K562 (cell line): ENCODE data around the gene SCLY. TPM values are rescaled to one million over a fixed set of nuclear protein-coding genes. Genes with fewer than 3 reads are reported as not detected.

Source experiments
- ATAC-seq: fragments of 200-7000 bp; cut with Tn5 transposase; 3 replicates; pipeline ENCODE4 v1.9.1; 2020; ENCODE audit warnings: moderate library complexity
- BruUV-seq: library from RNA; stranded (reverse); fragments of 400-500 nt; replicated peaks from 2 replicates; lab custom pipeline; 2021; lab: Mats Ljungman, UMichigan
- CTCF ChIA-PET: fragments of 300-600 bp; formaldehyde crosslinking; extraction: SDS; loops from one replicate; lab custom pipeline; 2021; ENCODE audit warnings: low intra/inter-chr PET ratio; lab: Yijun Ruan, JAX
- POLR2A ChIA-PET: fragments of 300-600, 350-650 bp; sonication (Branson Sonifier 250); formaldehyde crosslinking; extraction: SDS; loops from one replicate; lab custom pipeline; 2021; ENCODE audit warnings: antibody characterized with exemption, inconsistent platforms; lab: Yijun Ruan, JAX
- DNase-seq, 4 experiments: peaks; one replicate each; pipeline versions ENCODE4 v3.0.0 to v3.0.0-alpha.2; 2011 to 2018; ENCODE audit warnings: low spot score in 3 of 4, mixed read lengths in 3 of 4; ENCODE audit errors: extremely low read depth in 1 of 4
- FAIRE-seq: peaks from 2 replicates; lab custom pipeline; 2011; peaks lifted over from hg19 to GRCh38; lab: Jason Lieb, UNC
- H2AFZ ChIP-seq: 2 replicates; pipeline ENCODE4 v1.6.0; 2011; ENCODE audit warnings: low read depth, low read length, control low read depth, inconsistent platforms
- H3K27ac ChIP-seq: fragments of 200-600 bp; 3 replicates; pipeline ENCODE4 v1.8.0; 2011; ENCODE audit warnings: low read depth, mild to moderate bottlenecking, control low read depth, inconsistent platforms, low read length, moderate library complexity, mixed read lengths; ENCODE audit errors: extremely low read depth
- H3K27me3 ChIP-seq, 2 experiments: fragments of 300-600 bp in 1 of 2; 2 replicates in 1 of 2; 3 replicates in 1 of 2; pipeline versions ENCODE4 v1.6.0 to v1.8.0; 2011; ENCODE audit warnings: inconsistent platforms in 2 of 2, low read length in 2 of 2, mild to moderate bottlenecking in 1 of 2, mixed read lengths in 1 of 2, moderate library complexity in 1 of 2; ENCODE audit not compliant: control insufficient read depth in 2 of 2, insufficient read depth in 2 of 2
- H3K36me3 ChIP-seq: fragments of 300-600 bp; 3 replicates; pipeline ENCODE4 v1.8.0; 2011; ENCODE audit warnings: mild to moderate bottlenecking, low read length, inconsistent platforms; ENCODE audit not compliant: control insufficient read depth, insufficient read depth
- H3K4me1 ChIP-seq, 2 experiments: fragments of 200-600 bp in 1 of 2; replicated peaks in 1 of 2; 2 replicates in 1 of 2; 3 replicates in 1 of 2; pipeline versions ENCODE4 v1.5.1 to v1.8.0; 2011; ENCODE audit warnings: inconsistent platforms in 2 of 2, low read length in 2 of 2, mild to moderate bottlenecking in 1 of 2, mixed read lengths in 1 of 2, moderate library complexity in 1 of 2; ENCODE audit not compliant: control insufficient read depth in 2 of 2, insufficient read depth in 2 of 2
- H3K4me2 ChIP-seq: 2 replicates; pipeline ENCODE4 v1.6.1; 2011; ENCODE audit warnings: low read length, control low read depth, inconsistent platforms, mixed read lengths; ENCODE audit not compliant: insufficient read depth
- H3K4me3 ChIP-seq: fragments of 200-600 bp; sonication (generic), shearing (Covaris generic); 2 replicates; pipeline ENCODE4 v1.5.1; 2016; ENCODE audit warnings: control low read depth, inconsistent platforms
- H3K79me2 ChIP-seq: fragments of 200-600 bp; 3 replicates; pipeline ENCODE4 v1.8.0; 2011; ENCODE audit warnings: low read length, inconsistent platforms; ENCODE audit not compliant: control insufficient read depth, insufficient read depth
- H3K9ac ChIP-seq, 2 experiments: 2 replicates each; pipeline versions ENCODE4 v1.6.0 to v1.6.1; 2011; ENCODE audit warnings: low read depth in 2 of 2, low read length in 2 of 2, control low read depth in 1 of 2, inconsistent platforms in 1 of 2, mild to moderate bottlenecking in 1 of 2, mixed read lengths in 1 of 2; ENCODE audit not compliant: insufficient read depth in 1 of 2
- H3K9me1 ChIP-seq: one replicate; pipeline ENCODE4 v1.6.0; 2011; ENCODE audit warnings: inconsistent platforms, mild to moderate bottlenecking, low read length, moderate library complexity; ENCODE audit not compliant: control insufficient read depth, insufficient read depth
- H3K9me3 ChIP-seq: replicated peaks from 2 replicates; pipeline ENCODE4 v1.5.1; 2011; ENCODE audit warnings: low read depth, low read length, inconsistent platforms; ENCODE audit not compliant: control insufficient read depth, insufficient read depth
- H4K20me1 ChIP-seq: replicated peaks from 2 replicates; pipeline ENCODE4 v1.6.1; 2011; ENCODE audit warnings: low read length, inconsistent platforms, mixed read lengths; ENCODE audit not compliant: control insufficient read depth, insufficient read depth
- GTF3C2 ChIP-seq: IDR thresholded peaks from 3 replicates; pipeline ENCODE4 v1.6.1; 2011; ENCODE audit warnings: borderline replicate concordance, mild to moderate bottlenecking, moderate library complexity; ENCODE audit not compliant: insufficient read length; ENCODE audit errors: extremely low read depth
- POLR2G ChIP-seq: fragments of 200-400 bp; formaldehyde crosslinking; IDR thresholded peaks from 2 replicates; pipeline ENCODE4 v1.6.1; 2017; ENCODE audit warnings: low read depth, mild to moderate bottlenecking, antibody characterized with exemption, low read length, moderate library complexity
- SAFB2 ChIP-seq: fragments of 200-400 bp; formaldehyde crosslinking; IDR thresholded peaks from 2 replicates; pipeline ENCODE4 v1.6.1; 2018; ENCODE audit warnings: borderline replicate concordance, low read length, low read depth, moderate library complexity; ENCODE audit not compliant: severe bottlenecking
- ZNF696 ChIP-seq: fragments of 250-450 bp; sonication (Bioruptor Pico); conservative IDR thresholded peaks from 2 replicates; pipeline ENCODE4 v1.4.0; 2020; ENCODE audit warnings: mild to moderate bottlenecking, moderate library complexity
- WGBS: fragments of 100-300 bp; shearing (Covaris generic); methylation state at CpG from one replicate; pipeline ENCODE4 v1.1.6; 2016; ENCODE audit warnings: low coverage, mixed read lengths; ENCODE audit not compliant: insufficient coverage; ENCODE audit errors: missing lambda C conversion rate; 5-methylcytosine and 5-hydroxymethylcytosine counted together
- in situ Hi-C: fragments of 300-500 bp; cut with MboI; formaldehyde crosslinking; loops from 4 replicates; pipeline ENCODE4 v1.15.0; 2018; ENCODE audit warnings: inconsistent platforms, mixed read lengths
- intact Hi-C: fragments of 100-400 bp; cut with micrococcal nuclease; formaldehyde crosslinking; loops from 2 replicates; pipeline ENCODE4 v1.14.2; 2022
- polyA plus RNA-seq, 8 experiments: library from polyadenylated mRNA; depleted of rRNA in 4 of 8; stranded (reverse) in 5 of 8; unstranded in 3 of 8; fragments of >200 nt; fragmentation: Nextera tagmentation in 2 of 8; fragmentation: Illumina TruSeq in 1 of 8; extraction: Ambion mirVana in 2 of 8; extraction: Trizol in 1 of 8; gene quantifications; 2 replicates each; pipeline versions ENCODE4 v1.2.1 to v1.2.3, GENCODE V29; 2011 to 2014; ENCODE audit warnings: inconsistent platforms in 1 of 8, missing spikeins in 1 of 8
- total RNA-seq, 7 experiments: library from RNA; depleted of rRNA in 6 of 7; stranded (reverse); fragments of >200 nt in 6 of 7; fragmentation: Illumina TruSeq in 2 of 7; extraction: Trizol in 2 of 7; gene quantifications; 2 replicates each; pipeline versions ENCODE4 v1.2.1 to v1.2.3, GENCODE V29; 2011 to 2021; ENCODE audit warnings: low replicate concordance in 1 of 7
- TF ChIP-seq, protein P1 (sequence below): fragments of 450-650 bp; IDR thresholded peaks from 2 replicates; pipeline ENCODE4 v1.6.1; 2016; ENCODE audit warnings: low read depth, mild to moderate bottlenecking, moderate library complexity
- TF ChIP-seq, protein P2 (sequence below): fragments of 250-450 bp; sonication (Bioruptor Pico); IDR thresholded peaks from 2 replicates; pipeline ENCODE4 v1.5.0; 2020; ENCODE audit warnings: mild to moderate bottlenecking, borderline replicate concordance

SCLY gene
- total and polyA plus RNA-seq, 9 of the 15 experiments (the other 6 are each of a cell fraction or from before 2014, with no cell fraction given), result 2.6 to 32.2 (median 21.1) TPM

DNA sequence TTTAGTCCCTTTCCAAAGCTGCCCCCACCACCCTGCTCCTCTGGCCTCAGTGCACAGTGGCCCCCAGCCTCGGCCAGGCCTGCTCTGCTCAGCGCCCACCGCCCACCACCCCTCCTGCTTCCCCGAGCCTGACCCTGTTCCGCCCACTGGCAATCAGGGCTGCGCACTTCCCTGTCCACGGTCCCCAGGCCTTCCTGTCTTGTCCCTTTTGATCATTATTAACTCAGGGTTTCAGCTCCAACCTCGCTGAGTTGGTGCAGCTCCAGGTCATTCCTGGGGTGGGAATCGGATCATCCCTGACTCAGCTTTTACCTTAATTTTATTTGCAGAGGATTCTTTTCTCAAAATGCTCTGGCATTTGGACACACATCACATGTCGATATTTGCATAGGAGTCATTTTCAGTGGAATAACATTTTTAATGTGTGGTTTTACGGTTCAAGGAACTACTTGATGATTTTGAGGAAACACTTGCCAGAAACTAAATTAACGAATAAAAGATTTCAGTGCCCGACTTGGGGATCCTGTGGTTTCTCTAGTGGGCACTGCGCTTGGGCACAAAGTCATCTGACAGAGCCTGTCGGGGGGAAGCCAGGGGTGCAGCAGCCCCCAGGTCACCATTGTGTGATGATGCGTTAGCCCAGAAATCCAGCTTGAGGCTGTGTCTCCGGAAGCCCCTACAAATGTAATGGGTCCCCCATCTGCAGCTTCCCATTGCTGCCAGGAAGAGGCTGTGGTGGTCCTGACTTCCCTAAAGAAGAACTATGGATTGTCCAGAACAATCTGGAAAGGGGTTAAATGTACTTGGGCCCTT lies 38.3 kb downstream of the SCLY start:
- no peak for TF ChIP-seq ZNF696 (CRISPR knock-in tag)
- 0 out of 2 replicates have a peak, but pooled peaks have one; percentile 30 for TF ChIP-seq POLR2G
- no TSS peak for BruUV-seq
- H3K4me3 ChIP-seq, result no peak overlapping the region
- ChIA-PET CTCF (no interaction called here), POLR2A (interaction anchor here (0.8 to 1.9 kb wide), 6 partner anchors 10 to 104 kb away, joined by 3 to 8 read pairs (median 4); partner anchors contain the start of gene SCLY)
- peaks cover 3% of the 10 kb centered on the region for H3K9me1 ChIP-seq
- H3K27ac ChIP-seq, result peak overlapping the region; percentile 36; the same call in 1 of the 3 replicates
- ATAC-seq, result peak; percentile 17; the same call in 2 of the 3 replicates
- H3K36me3 ChIP-seq, result peaks cover 8% of the 10 kb centered on the region; the same call in 1 of the 3 replicates
- no peak for FAIRE-seq
- no peaks in the 10 kb centered on the region for H3K27me3 ChIP-seq
- intact Hi-C loops (no loop called here), in situ Hi-C loops (no loop called here)
- no peaks in the 10 kb centered on the region for H3K9me3 ChIP-seq
- H3K9ac ChIP-seq, result 0 out of 4 replicates have a peak overlapping the region, but pooled peaks of 1 of the 2 experiments have one; percentile 20
- peak overlapping the region; percentile 68; the same call in 1 of the 2 replicates for H2AFZ ChIP-seq
- peaks cover 6 to 44% of the 10 kb centered on the region in 2 experiments; a peak in 3 of 5 replicates for H3K4me1 ChIP-seq
- H3K79me2 ChIP-seq, result no peaks in the 10 kb centered on the region
- peak overlapping the region; percentile 46 for H3K4me2 ChIP-seq
- H4K20me1 ChIP-seq, result no peaks in the 10 kb centered on the region
- DNase-seq, result peak in 1 of 4 experiments; percentile 33
- WGBS, result 55% methylated on average over 16 of the region's 17 CpGs

DNA sequence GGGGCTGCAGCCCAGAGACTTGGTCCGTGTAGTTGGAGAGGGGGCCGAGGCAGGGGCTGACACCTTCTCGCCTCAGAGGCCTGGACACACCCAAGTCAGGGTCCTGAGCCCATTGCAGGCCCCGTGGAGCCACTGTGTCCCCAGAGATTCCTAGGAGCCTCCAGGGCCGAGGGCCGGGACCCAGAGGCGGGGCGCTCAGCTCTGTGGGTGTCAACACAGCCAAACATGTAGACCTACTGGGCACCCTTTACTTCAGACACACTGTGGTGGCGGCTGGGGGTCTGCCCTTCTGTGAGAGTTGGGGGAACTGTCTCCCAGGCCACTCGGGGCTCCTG lies 38.9 kb downstream of the SCLY start:
- WGBS, result 50% methylated on average over 2 of the region's 10 CpGs
- DNase-seq, result no peak
- Histone ChIP-seq H3K27me3 (no peaks in the 10 kb centered on the region), H4K20me1 (no peaks in the 10 kb centered on the region), H3K4me2 (no peak overlapping the region), H3K36me3 (peaks cover 4% of the 10 kb centered on the region; the same call in 1 of the 3 replicates), H3K9me3 (no peaks in the 10 kb centered on the region), H3K9me1 (peaks cover 3% of the 10 kb centered on the region), H3K27ac (no peak overlapping the region), H3K9ac (no peak overlapping the region), H3K4me3 (no peak overlapping the region), H3K4me1 (peaks cover 6 to 44% of the 10 kb centered on the region in 2 experiments; a peak in 3 of 5 replicates), H2AFZ (no peak overlapping the region), H3K79me2 (no peaks in the 10 kb centered on the region)
- FAIRE-seq, result no peak
- in situ Hi-C loops, result loop anchor here (10.0 kb wide), 1 partner anchor 245 kb away; the partner anchor contains the start of gene RAMP1
- BruUV-seq, result no TSS peak
- POLR2A ChIA-PET, result interaction anchor here (1.9 kb wide), 1 partner anchor 9 kb away, joined by 8 read pairs; no protein-coding TSS in a partner anchor
- no peak for ATAC-seq
- intact Hi-C loops, result no loop called here
- CTCF ChIA-PET, result no interaction called here
- TF ChIP-seq, protein P1, sequence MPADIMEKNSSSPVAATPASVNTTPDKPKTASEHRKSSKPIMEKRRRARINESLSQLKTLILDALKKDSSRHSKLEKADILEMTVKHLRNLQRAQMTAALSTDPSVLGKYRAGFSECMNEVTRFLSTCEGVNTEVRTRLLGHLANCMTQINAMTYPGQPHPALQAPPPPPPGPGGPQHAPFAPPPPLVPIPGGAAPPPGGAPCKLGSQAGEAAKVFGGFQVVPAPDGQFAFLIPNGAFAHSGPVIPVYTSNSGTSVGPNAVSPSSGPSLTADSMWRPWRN, result no peak
- TF ChIP-seq, protein P2, sequence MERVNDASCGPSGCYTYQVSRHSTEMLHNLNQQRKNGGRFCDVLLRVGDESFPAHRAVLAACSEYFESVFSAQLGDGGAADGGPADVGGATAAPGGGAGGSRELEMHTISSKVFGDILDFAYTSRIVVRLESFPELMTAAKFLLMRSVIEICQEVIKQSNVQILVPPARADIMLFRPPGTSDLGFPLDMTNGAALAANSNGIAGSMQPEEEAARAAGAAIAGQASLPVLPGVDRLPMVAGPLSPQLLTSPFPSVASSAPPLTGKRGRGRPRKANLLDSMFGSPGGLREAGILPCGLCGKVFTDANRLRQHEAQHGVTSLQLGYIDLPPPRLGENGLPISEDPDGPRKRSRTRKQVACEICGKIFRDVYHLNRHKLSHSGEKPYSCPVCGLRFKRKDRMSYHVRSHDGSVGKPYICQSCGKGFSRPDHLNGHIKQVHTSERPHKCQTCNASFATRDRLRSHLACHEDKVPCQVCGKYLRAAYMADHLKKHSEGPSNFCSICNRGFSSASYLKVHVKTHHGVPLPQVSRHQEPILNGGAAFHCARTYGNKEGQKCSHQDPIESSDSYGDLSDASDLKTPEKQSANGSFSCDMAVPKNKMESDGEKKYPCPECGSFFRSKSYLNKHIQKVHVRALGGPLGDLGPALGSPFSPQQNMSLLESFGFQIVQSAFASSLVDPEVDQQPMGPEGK (CRISPR knock-in tag), result no peak
- TF ChIP-seq GTF3C2 (no peak), SAFB2 (no peak)
